ENCODE results near the gene GAB1. TPM values are rescaled to one million over a fixed set of nuclear protein-coding genes. Genes with fewer than 3 reads are reported as not detected.

The GAB1 gene
- total and polyA plus RNA-seq, 2 of the 8 experiments (the other 6 are each of a cell fraction or from before 2014, with no cell fraction given), result 6.8 to 21.3 TPM

- H3K9me3 ChIP-seq (ENCODE audit: insufficient read depth in 2 of 2, low read depth in 1 of 2, low read length in 1 of 2), result no peaks in the 10 kb centered on the region
- H2BK12ac ChIP-seq (ENCODE audit: low read depth, low read length), result no peak overlapping the region
- no peak overlapping the region for H4K5ac ChIP-seq (ENCODE audit: insufficient read length, low read depth, low read length)
- H3K14ac ChIP-seq (ENCODE audit: insufficient read length), result no peak overlapping the region
- H4K20me1 ChIP-seq (replicated peaks in 1 of 2; ENCODE audit: control insufficient read depth in 1 of 2, insufficient read depth in 2 of 2, low read length in 2 of 2), result no peaks in the 10 kb centered on the region
- H3K9ac ChIP-seq (replicated peaks in 1 of 4; ENCODE audit: extremely low read depth in 1 of 4, low read depth in 3 of 4, low read length in 3 of 4), result no peak overlapping the region
- H3K4me1 ChIP-seq (replicated peaks in 1 of 4; ENCODE audit: control insufficient read depth in 3 of 4, insufficient read depth in 4 of 4, low read length in 3 of 4), result peaks cover 1 to 5% (median 4%) of the 10 kb centered on the region in 4 experiments; a peak in 4 of 7 replicates
- no peak for FAIRE-seq
- H3K27me3 ChIP-seq (replicated peaks in 1 of 4; ENCODE audit: control insufficient read depth in 3 of 4, extremely low read depth in 1 of 4, insufficient read depth in 3 of 4, low read length in 3 of 4), result no peaks in the 10 kb centered on the region
- no peak overlapping the region for H3K4ac ChIP-seq (replicated peaks; ENCODE audit: insufficient read length, low read depth, low read length)
- no peaks in the 10 kb centered on the region for H3K23me2 ChIP-seq (ENCODE audit: low read depth, low read length)
- peaks cover 5% of the 10 kb centered on the region; the same call in 1 of the 2 replicates for H3K79me1 ChIP-seq (ENCODE audit: low read depth, low read length)
- DNase-seq (ENCODE audit: low read depth in 1 of 2, low spot score in 2 of 2), result no peak
- no peak overlapping the region for H2AK5ac ChIP-seq (ENCODE audit: low read depth, low read length)
- H3K18ac ChIP-seq (ENCODE audit: extremely low read depth, low read length), result no peak overlapping the region
- H2BK15ac ChIP-seq (ENCODE audit: low read length), result no peak overlapping the region
- H4K91ac ChIP-seq (replicated peaks; ENCODE audit: insufficient read length, low read length), result no peak overlapping the region
- no peak overlapping the region for H2AFZ ChIP-seq (ENCODE audit: low read length)
- no peak overlapping the region for H2BK20ac ChIP-seq (ENCODE audit: low read length)
- WGBS, 2 experiments (ENCODE audit: extremely low coverage in 1 of 2, insufficient coverage in 1 of 2, insufficient read length in 1 of 2, insufficient replicate concordance in 2 of 2, low coverage in 1 of 2, low lambda C conversion rate in 2 of 2, missing lambda C conversion rate in 1 of 2), result 95% methylated on average over 1 of the region's 1 CpG; no CpG with 5 or more reads in 1 of the 2 experiments
- no peak overlapping the region for H3K23ac ChIP-seq (ENCODE audit: insufficient read length)
- H3K36me3 ChIP-seq (ENCODE audit: control insufficient read depth in 2 of 4, insufficient read depth in 4 of 4, low read length in 3 of 4), result no peaks in the 10 kb centered on the region
- ChIA-PET POLR2A (ENCODE audit: partially characterized antibody) (no interaction called here), CTCF (ENCODE audit: partially characterized antibody) (interaction anchor here (0.6 to 2.9 kb wide), 4 partner anchors 9 to 279 kb away, joined by 3 to 10 read pairs (median 4); no protein-coding TSS in a partner anchor)
- no peak overlapping the region for H3K27ac ChIP-seq (ENCODE audit: low read depth, low read length)
- H3K4me2 ChIP-seq (ENCODE audit: insufficient read depth in 1 of 2, low read depth in 2 of 2, low read length in 2 of 2), result no peak overlapping the region
- H2BK5ac ChIP-seq (ENCODE audit: low read depth, low read length), result no peak overlapping the region
- 0 out of 4 replicates have a peak, but pooled peaks cover 0 to 10% of the 10 kb centered on the region in 2 experiments for H3K79me2 ChIP-seq (ENCODE audit: control insufficient read depth in 1 of 2, insufficient read depth in 2 of 2, low read length in 2 of 2)
- H3K4me3 ChIP-seq (ENCODE audit: extremely low read depth in 1 of 4, insufficient read depth in 2 of 4, low read depth in 3 of 4, low read length in 4 of 4), result no peak overlapping the region
- no peak overlapping the region for H4K8ac ChIP-seq (ENCODE audit: extremely low read depth, insufficient read depth, low read length)
- H3K56ac ChIP-seq (replicated peaks; ENCODE audit: insufficient read length, low read depth, low read length), result no peak overlapping the region
- no peak overlapping the region for H2BK120ac ChIP-seq (replicated peaks; ENCODE audit: low read depth, low read length)
- no peak for TF ChIP-seq EGR1 (IDR thresholded peaks at IDR 0.05; ENCODE audit: borderline replicate concordance, low read depth, low read length)
- TF ChIP-seq TAF1 (IDR thresholded peaks at IDR 0.05; ENCODE audit: low read depth, low read length), result no peak
- TF ChIP-seq CBX5 (IDR thresholded peaks at IDR 0.05; ENCODE audit: low read depth, low read length), result no peak
- TF ChIP-seq ATF2 (IDR thresholded peaks at IDR 0.05; ENCODE audit: low read length), result no peak
- TF ChIP-seq SP4 (IDR thresholded peaks at IDR 0.05; ENCODE audit: low read length), result no peak
- TF ChIP-seq ZNF274 (IDR thresholded peaks at IDR 0.05; ENCODE audit: borderline replicate concordance, extremely low read depth, low read length), result no peak
- no peak for TF ChIP-seq CREB1 (IDR thresholded peaks at IDR 0.05)
- TF ChIP-seq CHD1 (IDR thresholded peaks at IDR 0.05; ENCODE audit: low read depth, low read length), result no peak
- TF ChIP-seq E2F6 (IDR thresholded peaks at IDR 0.05), result no peak
Measured at GRCh38 chr4:143389579-143390195, 53.0 kb downstream of the GAB1 start.
